UCSD-AML1 (cell line): ENCODE data around the gene MTG1.
"Not testable (repeated sequence)": the region's sequence is repeated elsewhere in the genome, so short reads cannot be mapped to it uniquely, and the experiment has no call there.

Experiments
- DNase-seq: peaks from one replicate; lab custom pipeline; 2025; ENCODE audit not compliant: unreplicated experiment; lab: John Stamatoyannopoulos, UW

The MTG1 gene

DNA sequence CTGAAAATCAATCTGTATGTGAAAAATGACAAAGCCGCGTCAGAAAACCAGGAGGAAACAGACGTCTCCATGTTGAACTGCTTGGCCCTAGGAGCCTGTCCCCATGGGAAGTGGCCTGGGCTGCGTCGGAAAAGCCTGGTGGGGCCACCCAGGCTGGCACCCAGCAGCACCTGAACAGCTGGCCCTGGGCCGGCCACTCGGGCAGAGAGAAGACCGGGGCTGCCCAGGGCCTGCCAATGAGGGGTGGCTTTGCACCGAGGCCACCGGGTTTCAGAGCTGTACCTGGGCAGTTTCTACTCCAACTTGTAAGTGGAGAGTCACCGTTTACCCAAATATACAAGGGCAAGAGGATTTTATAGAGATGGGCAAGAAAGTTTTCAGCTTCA, 35.0 kb upstream of the MTG1 start:
- DNase-seq = no peak

DNA sequence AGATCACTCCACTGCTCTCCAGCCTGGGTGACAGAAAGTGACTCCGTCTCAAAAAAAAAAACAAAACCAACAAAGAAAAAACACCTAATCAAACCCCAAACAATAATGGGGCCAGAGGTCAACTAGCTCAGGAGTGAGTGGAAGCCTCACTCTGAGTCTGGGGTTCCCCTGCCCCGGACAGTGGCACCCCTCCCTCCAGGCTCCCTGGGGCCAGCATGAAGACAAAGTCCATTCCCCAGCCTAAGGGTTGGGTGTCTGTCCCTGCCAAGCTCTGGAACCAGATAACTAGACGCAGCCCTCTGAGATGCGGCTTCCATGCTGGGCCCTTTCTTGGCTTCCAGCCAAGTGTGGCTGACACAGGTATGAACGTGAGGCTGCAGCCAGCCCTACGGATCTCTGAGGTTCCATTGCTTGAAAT, 34.4 kb upstream of the MTG1 start:
- no peak for DNase-seq

DNA sequence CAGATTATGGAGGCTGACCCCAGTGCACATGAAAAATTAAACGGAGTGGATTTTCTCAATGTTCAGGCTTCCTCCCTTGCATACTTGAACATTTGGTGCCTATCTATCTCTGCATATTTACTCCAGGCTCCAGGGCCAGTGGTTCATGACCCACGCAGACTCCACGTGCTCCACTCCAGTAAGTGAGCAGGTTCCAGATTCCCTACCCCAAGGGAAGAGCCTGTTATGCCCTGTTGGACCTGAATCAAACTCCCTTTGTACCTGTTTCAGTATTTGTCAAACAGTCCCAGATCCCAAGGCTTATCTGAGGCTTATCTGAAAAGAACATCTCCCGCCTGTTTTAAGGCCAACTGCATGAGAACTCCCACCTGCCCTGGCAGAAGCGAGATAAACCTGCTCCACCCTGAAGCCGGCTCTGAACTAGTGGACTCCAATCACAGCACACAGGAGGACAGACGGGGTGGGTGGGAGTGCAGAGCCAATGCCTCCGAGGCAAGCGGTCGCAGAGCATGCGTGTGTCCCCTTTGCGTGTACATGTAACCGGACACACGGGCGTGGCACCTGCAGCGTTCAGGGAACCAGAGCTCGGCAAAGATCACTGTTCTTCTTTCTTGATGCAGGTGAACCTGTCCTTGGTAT, 33.9 kb upstream of the MTG1 start:
- no peak for DNase-seq

DNA sequence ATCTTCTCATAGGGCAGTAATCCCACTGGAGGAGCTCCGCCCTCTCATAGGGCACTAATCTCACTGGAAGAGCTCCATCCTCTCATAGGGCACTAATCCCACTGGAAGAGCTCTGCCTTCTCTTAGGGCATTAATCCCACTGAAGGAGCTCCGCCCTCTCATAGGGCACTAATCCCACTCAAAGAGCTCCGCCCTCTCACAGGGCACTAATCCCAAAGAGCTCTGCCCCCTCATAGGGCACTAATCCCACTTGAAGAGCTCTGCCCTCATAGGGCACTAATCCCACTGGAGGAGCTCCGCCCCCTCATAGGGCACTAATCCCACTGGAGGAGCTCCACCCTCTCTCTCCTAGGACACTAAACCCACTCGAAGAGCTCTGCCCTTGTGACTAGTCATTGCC, 32.7 kb upstream of the MTG1 start:
- DNase-seq = no peak

DNA sequence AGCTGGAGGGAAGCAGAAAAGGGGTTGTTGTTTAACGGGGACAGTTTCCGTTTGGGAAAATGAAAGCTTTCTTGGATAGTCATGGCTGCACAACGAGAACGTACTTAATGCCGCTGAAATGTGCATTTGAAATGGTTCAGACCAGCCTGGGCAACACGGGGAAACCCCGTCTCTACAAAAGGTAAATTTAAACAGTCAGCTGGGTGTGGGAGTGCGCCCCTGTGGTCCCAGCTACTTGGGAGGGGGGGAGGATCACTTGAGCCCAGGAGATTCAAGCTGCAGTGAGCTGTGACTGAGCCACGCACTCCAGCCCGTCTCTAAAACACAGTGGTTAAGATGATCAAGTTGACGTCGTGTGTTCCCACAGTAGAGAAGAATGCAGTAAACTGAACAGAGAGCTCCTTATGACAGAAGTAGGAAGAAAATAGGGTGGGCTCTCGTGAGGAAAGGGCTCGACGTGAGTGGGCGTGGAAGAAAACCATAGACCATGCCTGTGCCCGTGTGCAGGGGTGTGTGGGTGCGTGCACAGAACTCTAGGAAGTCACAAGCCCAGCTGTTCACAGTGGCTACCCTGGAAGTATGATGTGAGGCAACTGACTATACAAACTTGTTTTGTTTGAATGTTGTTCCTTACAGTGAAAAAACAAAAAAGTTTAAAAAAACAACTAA, 32.0 kb upstream of the MTG1 start:
- no peak for DNase-seq

DNA sequence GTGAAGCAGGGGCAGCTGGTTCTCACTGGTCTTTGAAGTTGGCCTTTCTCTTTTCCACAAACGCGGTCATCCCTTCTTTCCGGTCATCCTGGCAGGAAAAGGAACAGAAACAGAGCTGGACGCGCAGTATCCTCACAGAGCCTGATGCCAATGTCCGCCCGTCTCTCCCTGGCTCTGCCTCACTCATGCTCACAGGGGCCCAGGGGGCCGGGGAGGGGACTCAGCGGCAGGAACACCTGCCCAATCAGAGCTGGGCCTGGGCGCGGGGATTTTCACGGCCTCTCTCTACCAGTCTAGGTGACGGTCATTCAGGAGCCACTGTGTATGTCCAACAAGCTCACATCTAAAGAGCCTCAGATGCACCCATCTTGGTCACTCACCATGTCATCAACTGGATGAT, 31.1 kb upstream of the MTG1 start:
- DNase-seq = no peak

DNA sequence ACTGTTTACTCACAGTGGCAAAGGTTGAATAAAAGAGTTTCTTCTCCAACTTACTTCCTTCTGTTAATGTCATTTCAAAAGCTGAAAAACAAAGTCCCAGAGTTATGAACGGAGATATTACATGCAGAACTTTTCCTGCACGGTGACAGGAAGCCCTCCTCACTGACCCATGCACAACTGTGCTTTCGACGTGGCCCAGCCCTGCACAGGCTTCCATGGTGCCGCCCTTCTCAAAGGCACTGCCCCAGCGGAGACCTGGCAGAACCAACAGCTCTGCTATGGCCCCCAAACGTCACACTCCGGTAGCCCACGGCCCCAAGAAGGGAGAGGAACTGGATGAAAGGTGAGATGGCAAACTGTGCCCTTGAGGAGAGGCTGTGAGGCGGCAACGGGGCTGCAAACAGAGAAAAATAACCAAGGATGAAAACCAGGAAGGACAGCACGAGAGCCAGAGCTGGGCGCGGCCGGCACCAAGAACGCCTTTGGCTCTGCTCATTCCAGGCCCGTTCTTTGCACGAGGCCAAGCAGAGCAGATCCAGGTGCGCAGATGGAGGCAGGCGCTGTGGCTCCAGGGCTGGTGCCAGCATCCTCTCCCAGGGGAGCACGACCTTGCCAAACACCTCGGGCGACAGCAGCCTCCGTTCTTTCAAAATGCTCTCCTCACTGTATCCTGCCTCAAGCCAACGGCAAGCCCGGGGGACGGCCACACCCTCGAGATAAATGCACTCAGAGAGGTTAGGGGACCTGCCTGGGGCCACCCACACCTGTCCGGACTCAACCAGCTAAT, 29.1 kb upstream of the MTG1 start:
- DNase-seq = no peak

DNA sequence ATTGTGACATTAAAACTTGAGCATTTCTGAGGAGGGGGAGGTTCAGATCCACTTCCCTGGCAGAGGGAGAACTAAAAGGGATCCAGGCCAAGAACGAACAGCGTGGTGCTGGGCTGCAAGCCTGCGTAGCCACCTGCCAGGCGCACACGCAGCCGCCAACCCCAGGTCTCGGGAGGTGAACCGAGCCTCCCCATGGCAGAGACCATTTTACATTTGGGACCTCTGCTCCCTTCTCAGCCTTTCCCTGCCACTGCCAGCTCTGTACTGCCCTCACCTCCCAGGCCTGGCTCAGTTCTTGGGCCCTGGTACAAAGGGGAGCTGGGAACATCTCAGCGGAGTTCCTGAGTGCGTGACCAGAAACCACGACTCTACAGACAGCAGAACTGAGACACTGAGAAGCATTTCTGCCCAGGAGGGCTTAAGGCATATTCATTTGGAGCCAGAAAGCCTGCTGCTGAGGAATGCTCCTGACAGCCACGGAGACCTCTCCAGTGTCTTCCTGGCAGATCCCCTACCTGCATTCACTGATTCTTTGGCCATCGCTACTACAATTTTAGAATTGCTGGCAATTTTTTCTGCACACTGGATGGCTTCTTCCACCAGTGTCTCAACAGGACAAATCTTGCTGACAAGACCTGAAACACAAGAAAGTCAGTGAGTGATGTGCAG, 28.4 kb upstream of the MTG1 start:
- DNase-seq = no peak

DNA sequence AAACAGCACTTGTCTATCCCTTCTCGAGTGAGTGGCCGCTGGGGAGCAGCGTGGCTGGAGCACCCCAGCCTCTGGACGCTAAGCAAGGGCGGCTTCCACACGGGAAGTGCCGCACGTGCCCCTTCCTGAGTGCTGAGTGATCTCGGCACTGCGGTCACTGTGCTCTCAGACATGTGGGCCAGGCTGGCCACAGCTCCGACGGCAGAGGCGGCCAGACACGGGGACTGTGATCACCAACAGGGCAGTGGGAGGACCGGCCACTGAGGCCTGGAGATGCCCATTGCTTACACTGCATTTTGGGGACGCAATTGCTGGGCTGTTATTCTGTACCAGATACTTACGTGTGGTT, 27.9 kb upstream of the MTG1 start:
- DNase-seq = no peak

DNA sequence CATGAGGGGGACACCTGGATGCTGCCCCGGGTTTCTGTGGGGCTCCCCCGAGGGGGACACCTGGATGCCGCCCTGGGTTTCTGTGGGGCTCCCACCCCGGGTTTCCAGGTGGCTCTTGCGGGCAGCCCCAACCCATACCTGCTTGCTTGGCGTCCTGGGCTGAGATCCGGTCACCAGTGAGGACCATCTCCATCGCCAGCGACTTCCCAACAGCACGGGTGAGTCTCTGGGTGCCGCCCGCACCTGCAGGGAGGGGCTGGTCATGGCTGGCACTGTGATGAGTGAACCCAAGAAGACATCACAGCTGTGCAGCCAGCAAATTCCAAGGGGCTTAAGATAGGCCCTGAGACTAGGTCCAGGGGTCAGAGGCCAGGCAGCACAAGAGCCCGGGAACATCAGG, 27.2 kb upstream of the MTG1 start:
- DNase-seq = no peak

DNA sequence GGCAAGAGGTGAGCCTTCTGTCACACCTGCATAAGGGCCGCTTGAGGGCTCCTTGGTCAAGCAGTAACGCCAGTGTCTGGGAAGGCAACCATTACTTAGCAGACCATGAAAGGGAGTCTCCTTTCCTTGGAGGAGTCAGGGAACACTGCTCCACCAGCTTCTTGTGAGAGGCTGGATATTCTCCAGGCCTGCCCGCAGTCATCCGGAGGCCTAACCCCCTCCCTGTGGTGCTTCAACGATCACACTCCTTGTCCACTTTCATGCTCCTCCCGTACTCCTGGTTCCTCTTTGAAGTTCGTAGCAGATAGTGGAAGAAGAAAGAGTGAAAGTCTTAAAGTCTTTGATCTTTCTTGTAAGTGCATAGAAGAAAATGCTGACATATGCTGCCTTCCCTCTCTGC, 26.5 kb upstream of the MTG1 start:
- not testable (repeated sequence) for DNase-seq

DNA sequence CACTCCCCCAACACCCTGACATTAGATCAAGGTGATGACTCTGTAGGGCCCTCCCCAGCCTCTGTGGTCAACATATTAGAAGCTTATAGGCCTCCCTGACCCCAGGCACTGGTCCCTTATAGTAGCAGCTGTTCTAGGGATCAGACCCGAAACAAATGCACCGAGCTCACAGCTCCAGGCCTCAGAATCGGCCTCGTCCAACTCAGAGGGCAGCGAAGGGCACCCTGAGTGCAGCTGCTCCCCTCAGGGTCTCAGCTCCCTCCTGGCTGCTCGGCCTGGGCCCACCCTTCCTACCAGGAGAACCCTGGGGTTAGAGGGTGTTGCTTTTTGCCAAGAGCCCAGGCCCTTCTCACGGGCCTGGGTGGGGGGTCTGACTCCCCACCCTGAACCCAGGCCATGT, 25.8 kb upstream of the MTG1 start:
- DNase-seq = no peak

DNA sequence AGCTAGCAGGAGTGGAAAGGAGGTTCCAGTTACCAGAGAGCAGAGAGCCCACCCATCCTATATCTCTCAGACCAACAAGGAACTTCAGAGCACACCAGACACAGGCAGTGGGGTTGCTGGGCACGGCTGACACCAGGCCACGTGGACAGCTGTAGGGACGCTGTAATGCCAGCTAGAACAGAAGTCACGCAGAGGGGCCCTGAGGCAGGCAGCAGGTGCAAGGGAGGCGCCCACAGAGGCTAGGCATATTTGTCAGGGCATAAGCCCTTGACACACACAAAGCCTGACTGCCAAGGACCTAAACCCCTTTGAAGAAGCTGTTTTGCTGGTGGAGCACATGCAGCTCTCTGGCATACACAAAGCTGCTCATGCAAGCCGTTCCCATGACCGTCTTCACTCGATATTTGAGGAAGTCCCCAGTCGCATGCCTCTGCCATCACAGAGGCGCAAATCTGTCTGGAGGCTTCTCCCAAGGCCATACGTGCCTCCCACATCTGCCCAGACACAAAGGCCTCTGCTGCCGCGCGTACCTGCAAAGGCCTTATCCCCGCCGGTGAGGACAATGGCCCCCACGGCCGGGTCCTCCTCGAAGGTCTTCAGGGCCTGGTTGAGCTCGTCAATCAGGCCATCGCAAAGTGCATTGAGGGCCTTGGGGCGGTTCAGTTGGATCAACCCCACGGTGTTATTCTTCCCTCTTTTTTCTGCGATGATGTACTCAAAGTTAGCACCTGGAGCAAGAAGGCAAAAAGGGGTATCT, 23.7 kb upstream of the MTG1 start:
- DNase-seq = no peak

DNA sequence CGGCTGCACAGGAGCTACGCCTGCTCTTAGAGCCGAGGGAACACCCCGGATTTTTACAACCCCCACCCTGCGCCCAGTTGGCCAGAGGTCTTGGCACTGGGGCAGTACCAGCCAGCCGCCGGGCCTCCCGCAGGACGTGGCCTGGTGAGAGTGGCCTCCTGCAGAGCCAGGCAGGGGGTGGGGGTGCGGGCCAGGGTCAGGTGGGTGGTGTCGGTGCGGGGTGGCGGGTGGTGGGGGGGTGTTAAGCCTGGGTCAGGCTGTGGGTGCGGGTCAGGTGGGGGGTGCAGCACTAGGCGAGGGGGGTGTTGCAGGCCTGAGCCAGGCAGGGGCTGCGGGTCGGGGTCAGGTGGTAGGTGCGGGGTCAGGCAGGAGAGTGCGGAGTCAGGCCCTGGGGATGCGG, 21.4 kb upstream of the MTG1 start:
- DNase-seq = no peak

DNA sequence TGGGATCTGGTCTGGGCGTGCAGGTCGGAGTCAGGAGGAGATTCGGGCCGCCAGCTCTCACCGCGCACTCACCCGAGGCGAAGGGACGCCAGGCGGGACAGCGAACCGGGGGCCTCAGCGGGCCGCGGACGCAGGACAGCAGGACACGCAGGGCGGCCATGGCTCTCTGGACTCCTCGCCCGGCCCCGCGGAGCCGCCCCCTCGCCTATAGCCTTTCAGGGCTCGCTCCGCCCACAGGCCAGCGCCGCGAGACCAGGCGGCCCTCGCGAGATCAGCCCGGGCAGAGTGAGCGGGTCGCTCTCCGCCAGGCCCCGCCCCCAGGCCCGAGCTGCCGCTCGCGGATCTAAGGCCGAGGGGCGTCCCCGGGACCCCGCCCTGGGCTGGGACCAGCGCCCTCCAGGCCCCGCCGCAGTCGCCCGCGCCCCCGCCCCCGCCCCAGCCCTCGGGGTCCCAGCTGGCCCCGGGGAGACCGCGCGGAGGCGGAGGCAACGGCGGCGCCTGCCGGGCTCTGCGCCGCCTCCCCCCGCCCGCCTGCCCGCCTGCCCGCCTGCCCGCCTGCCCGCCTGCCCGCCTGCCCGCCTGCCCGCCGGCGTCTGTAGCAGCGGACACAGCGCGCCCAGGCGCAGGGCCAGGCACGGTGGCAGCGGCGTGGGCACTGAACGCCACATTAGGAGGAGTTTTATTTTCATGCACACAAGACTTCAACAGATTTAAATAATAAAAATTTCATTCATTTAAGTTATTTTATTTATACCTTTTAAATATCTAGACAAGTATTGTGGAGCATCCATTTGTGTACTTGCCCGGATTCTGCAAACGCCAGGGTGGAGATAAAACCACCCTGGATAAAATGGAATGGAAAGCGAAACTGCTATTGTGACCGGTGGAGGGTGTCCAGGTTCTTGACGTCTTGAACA, 20.5 kb upstream of the MTG1 start, which contains the start of gene ECHS1:
TSS of gene ECHS1 (minus strand) at position 181 of the 917 bp plus-strand sequence. CDS start at position 160, 21 bp downstream.
- DNase-seq = peak; percentile 94

DNA sequence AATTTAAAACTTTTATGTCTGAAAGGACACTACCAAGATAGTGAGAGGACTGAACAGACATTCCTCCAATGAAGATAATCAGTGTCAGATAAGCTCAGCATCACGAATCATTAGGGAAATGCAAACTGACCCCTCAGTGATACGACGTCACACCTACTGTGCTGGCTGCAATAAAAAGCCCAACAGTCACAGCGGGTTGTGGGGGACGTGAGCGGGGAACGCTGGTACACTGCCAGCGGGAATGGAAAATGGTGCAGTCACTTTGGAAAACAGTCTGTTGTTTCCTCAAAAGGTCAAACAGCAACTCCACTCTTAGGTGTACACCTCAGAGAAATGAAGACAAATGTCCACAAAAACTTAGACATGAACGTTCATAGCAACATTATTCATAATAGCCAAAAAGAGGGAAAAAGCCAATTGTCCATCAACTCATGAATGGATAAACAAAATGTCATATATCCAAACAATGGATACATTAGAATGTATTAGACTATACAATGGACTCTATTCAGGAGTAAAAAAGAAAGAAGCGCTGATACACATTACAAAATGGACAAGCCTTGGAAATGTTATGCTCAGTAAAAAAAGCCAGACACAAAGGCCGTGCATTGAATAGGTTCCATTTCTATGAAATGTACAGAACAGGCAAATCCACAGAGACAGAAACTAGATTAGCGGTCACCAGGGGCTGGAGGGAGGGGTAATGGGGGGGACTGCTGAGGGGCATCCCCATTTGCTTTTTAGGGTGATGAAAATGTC, 18.4 kb upstream of the MTG1 start:
- DNase-seq = no peak

DNA sequence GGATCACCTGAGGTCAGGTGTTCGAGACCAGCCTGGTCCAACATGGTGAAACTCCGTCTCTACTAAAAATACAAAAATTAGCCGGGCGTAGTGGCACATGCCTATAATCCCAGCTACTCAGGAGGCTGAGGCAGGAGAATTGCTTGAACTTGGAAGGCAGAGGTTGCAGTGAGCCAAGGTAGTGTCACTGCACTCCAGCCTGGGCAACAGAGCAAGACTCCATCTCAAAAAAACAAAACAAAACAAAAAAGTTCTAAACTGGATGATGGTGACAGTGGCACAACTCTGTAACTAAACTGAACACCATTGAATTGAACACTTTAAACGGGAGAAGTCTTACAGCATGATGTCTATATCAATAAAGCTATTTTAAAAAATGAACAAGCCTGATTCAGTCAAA, 17.8 kb upstream of the MTG1 start:
- DNase-seq = not testable (repeated sequence)

DNA sequence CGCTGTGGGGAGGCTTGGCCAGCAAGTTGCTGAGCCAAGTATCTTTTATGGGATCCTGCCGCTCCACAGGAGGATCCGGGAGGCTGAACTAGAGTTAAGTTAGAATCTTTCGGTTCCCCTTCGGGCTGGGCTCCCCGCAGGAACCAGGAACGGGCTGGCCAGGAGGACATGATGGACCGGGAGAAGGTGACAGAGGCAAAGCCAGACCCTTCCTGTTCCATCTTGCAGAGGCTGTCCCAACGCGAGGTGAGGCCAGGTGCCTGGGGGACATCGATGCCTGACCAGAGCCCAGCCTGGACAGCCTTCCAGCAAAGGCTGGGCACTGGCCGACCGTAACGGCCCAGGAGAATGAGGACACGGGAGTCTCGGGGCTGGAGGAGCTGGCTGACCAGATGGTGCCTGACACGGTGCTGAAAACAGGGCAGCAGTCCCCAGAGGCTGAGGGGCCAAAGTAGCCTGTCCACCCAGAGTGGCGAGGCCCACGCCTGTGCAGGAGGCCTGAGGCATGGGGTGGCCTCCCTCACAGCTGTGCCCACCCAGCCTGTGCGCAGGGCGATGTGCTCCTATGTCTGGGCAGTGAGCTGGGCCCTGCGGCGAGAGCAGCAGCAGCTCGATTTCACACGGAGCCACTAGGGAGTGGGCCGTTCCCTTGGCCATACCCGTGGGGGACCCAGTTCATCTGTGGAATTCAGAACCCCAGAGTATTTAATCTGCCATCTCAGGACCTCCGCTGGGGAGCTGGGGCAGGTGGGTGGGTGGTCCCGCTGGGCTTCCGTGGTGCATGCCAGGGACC, 16.7 kb upstream of the MTG1 start:
- DNase-seq = no peak
